Kidney (tissue), 14 donors: ENCODE data around the gene RPTOR. TPM values are rescaled to one million over a fixed set of nuclear protein-coding genes. Genes with fewer than 3 reads are reported as not detected.

Experiments used
- DNase-seq, 5 donors: peaks; one replicate each; pipeline ENCODE4 v3.0.0-alpha.2; 2013 to 2020
- FAIRE-seq: peaks from 2 replicates; lab custom pipeline; 2012; peaks lifted over from hg19 to GRCh38; lab: Jason Lieb, UNC
- H3K27ac ChIP-seq, 2 donors: one replicate each; pipeline ENCODE4 v1.7.0; 2013; ENCODE audit warnings: low read depth in 2 of 2, low read length in 2 of 2, inconsistent platforms in 1 of 2
- H3K27me3 ChIP-seq: one replicate; pipeline ENCODE4 v1.7.1; 2013; ENCODE audit warnings: low read length, inconsistent platforms; ENCODE audit not compliant: control insufficient read depth, insufficient read depth
- H3K36me3 ChIP-seq, 3 donors: one replicate each; pipeline versions ENCODE4 v1.7.0 to v1.7.1; 2013; ENCODE audit warnings: low read length in 3 of 3, control low read depth in 1 of 3, inconsistent platforms in 1 of 3; ENCODE audit not compliant: insufficient read depth in 3 of 3, control insufficient read depth in 2 of 3
- H3K4me1 ChIP-seq, 3 donors: one replicate each; pipeline versions ENCODE4 v1.7.0 to v1.7.1; 2013; ENCODE audit warnings: low read length in 3 of 3, inconsistent platforms in 1 of 3, low read depth in 1 of 3; ENCODE audit not compliant: control insufficient read depth in 2 of 3, insufficient read depth in 2 of 3
- H3K4me3 ChIP-seq, 3 donors: one replicate each; pipeline versions ENCODE4 v1.7.0 to v1.8.1; 2013; ENCODE audit warnings: low read length in 3 of 3, control low read depth in 1 of 3, inconsistent platforms in 1 of 3
- H3K9ac ChIP-seq, 3 donors: one replicate each; pipeline versions ENCODE4 v1.7.0 to v1.7.1; 2013; ENCODE audit warnings: low read length in 3 of 3, control low read depth in 1 of 3, inconsistent platforms in 1 of 3
- H3K9me3 ChIP-seq, 3 donors: one replicate each; pipeline versions ENCODE4 v1.7.0 to v1.7.1; 2013; ENCODE audit warnings: low read length in 3 of 3, control low read depth in 1 of 3, inconsistent platforms in 1 of 3; ENCODE audit not compliant: control insufficient read depth in 2 of 3, insufficient read depth in 1 of 3
- intact Hi-C: fragments of 100-400 bp; cut with DNase I; formaldehyde crosslinking; loops from one replicate; pipeline ENCODE4 v1.11.1; 2022
- polyA plus RNA-seq: library from polyadenylated mRNA; stranded (reverse); fragments of 350-450 nt; fragmentation: Illumina TruSeq; extraction: RNeasy Lipid Tissue Mini Kit (QIAGEN cat#74804); gene quantifications from one replicate; pipeline ENCODE4 v1.2.3, GENCODE V29; 2014; ENCODE audit warnings: low read depth, low replicate concordance; ENCODE audit not compliant: insufficient read depth
- total RNA-seq: library from RNA; stranded (reverse); fragmentation: NEBNext Ultra II Directional; extraction: Animal tissue kit (Norgen Biotek cat#: 25700); gene quantifications from one replicate; pipeline ENCODE4 v1.2.1, GENCODE V29; 2021
- TF ChIP-seq, protein P1 (sequence below): IDR thresholded peaks from 3 replicates; pipeline ENCODE4 v1.5.1; 2012; ENCODE audit warnings: mild to moderate bottlenecking, moderate library complexity, borderline replicate concordance; ENCODE audit not compliant: insufficient read depth; ENCODE audit errors: extremely low read depth
- donor health status: control.
- donor health status: control.
- donor health status: control.
- donor health status: control.
- donor health status: control.
- donor health status: DM: yes; HTN: yes; CAD: no.
- donor health status: Normal renal cell carcinoma (clear cell type).

The RPTOR gene
- total and polyA plus RNA-seq, 2 donors from 2014 or later = 5.5 to 37.6 TPM

DNA sequence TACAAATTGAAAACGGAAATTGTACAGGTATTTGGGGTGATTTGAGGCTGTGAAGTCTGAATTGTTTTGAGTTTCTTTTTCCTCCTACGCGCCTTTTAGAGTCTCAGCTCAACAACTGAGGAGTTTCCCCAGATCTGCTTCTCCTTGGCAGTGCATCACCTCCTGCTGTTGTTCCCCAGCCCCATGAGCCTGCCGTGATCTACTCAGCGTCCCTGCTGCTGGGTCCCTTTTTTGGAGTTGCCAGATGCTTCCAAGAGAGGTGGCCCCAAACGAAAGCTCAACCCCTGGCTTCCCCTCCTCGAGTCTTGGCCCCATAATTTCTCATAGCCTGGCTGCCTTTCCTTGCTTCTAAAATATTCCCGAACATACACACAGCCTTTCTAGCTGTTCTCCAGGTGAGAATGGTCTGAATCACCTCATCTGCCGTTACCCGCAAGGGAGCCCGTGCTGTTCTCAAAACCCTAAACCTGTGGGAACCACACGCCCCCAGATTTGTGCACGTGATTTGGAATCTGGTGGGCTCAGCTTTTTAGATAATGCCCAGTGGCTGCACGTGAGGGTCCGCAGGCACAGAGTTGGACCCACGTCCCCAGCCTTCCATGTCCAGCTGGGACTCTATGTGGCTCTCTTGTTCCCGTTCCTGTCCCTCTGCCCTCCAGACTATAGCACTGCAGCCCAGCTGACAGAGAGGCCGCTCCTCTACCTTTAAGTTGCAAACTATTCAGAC is 267.9 kb downstream of the RPTOR start:
- intact Hi-C loops = no loop called here
- H3K4me1 ChIP-seq = no peaks in the 10 kb centered on the region
- no peak overlapping the region for H3K4me3 ChIP-seq

GRCh38 chr17:80813318-80813717 is 268.7 kb downstream of the RPTOR start:
- H3K9me3 ChIP-seq = no peaks in the 10 kb centered on the region
- TF ChIP-seq, protein P1, sequence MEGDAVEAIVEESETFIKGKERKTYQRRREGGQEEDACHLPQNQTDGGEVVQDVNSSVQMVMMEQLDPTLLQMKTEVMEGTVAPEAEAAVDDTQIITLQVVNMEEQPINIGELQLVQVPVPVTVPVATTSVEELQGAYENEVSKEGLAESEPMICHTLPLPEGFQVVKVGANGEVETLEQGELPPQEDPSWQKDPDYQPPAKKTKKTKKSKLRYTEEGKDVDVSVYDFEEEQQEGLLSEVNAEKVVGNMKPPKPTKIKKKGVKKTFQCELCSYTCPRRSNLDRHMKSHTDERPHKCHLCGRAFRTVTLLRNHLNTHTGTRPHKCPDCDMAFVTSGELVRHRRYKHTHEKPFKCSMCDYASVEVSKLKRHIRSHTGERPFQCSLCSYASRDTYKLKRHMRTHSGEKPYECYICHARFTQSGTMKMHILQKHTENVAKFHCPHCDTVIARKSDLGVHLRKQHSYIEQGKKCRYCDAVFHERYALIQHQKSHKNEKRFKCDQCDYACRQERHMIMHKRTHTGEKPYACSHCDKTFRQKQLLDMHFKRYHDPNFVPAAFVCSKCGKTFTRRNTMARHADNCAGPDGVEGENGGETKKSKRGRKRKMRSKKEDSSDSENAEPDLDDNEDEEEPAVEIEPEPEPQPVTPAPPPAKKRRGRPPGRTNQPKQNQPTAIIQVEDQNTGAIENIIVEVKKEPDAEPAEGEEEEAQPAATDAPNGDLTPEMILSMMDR = no peak
- H3K4me1 ChIP-seq = no peaks in the 10 kb centered on the region
- intact Hi-C loops = no loop called here
- H3K27ac ChIP-seq = no peak overlapping the region
- no peaks in the 10 kb centered on the region for H3K36me3 ChIP-seq
- no peaks in the 10 kb centered on the region for H3K27me3 ChIP-seq
- no peak overlapping the region for H3K9ac ChIP-seq
- DNase-seq (peak in 1 of 5 donors; percentile 9), FAIRE-seq (no peak)
- no peak overlapping the region for H3K4me3 ChIP-seq

More for the DNA sequence above, 267.9 kb downstream of the RPTOR start:
- Histone ChIP-seq H3K9ac (no peak overlapping the region), H3K9me3 (no peaks in the 10 kb centered on the region), H3K27ac (no peak overlapping the region), H3K27me3 (no peaks in the 10 kb centered on the region), H3K36me3 (no peaks in the 10 kb centered on the region)
- DNase-seq (peak in 1 of 5 donors; percentile 23), FAIRE-seq (no peak)
- TF ChIP-seq, protein P1 = no peak

- intact Hi-C loops = no loop called here
- FAIRE-seq (no peak), DNase-seq (peak in 1 of 5 donors; percentile 18)
- H3K9ac ChIP-seq = no peak overlapping the region
- TF ChIP-seq, protein P1 = no peak
- H3K9me3 ChIP-seq = no peaks in the 10 kb centered on the region
- no peaks in the 10 kb centered on the region for H3K4me1 ChIP-seq
- no peak overlapping the region for H3K27ac ChIP-seq
- H3K27me3 ChIP-seq = no peaks in the 10 kb centered on the region
- no peaks in the 10 kb centered on the region for H3K36me3 ChIP-seq
- H3K4me3 ChIP-seq = no peak overlapping the region
Measured at GRCh38 chr17:80814491-80814890, 269.9 kb downstream of the RPTOR start.
